ENCODE results near the gene MAP4K2.

The MAP4K2 gene

GRCh38 chr11:64839335-64839734 is 36.3 kb upstream of the MAP4K2 start:
- TF ChIP-seq ZFP30 (CRISPR knock-in tag; IDR thresholded peaks at IDR 0.05) (no peak), ARNTL (CRISPR knock-in tag; IDR thresholded peaks at IDR 0.05; ENCODE audit: borderline replicate concordance, low read depth) (no peak), ESRRG (CRISPR knock-in tag; IDR thresholded peaks at IDR 0.05) (no peak), TOX (CRISPR knock-in tag; IDR thresholded peaks at IDR 0.05; ENCODE audit: borderline replicate concordance) (no peak), PATZ1 (CRISPR knock-in tag; IDR thresholded peaks at IDR 0.05; ENCODE audit: borderline replicate concordance) (no peak), ZNF565 (CRISPR knock-in tag; conservative IDR thresholded peaks at IDR 0.05; ENCODE audit: low read depth) (no peak), BACH2 (CRISPR knock-in tag; IDR thresholded peaks at IDR 0.05; ENCODE audit: borderline replicate concordance) (no peak), SNAI2 (CRISPR knock-in tag; IDR thresholded peaks at IDR 0.05) (no peak), PPARA (CRISPR knock-in tag; IDR thresholded peaks at IDR 0.05; ENCODE audit: borderline replicate concordance) (no peak), POU6F1 (CRISPR knock-in tag; IDR thresholded peaks at IDR 0.05; ENCODE audit: borderline replicate concordance, low read depth) (no peak), TCF4 (CRISPR knock-in tag; IDR thresholded peaks at IDR 0.05; ENCODE audit: borderline replicate concordance) (no peak), OSR1 (CRISPR knock-in tag; IDR thresholded peaks at IDR 0.05) (no peak), CSDC2 (CRISPR knock-in tag; IDR thresholded peaks at IDR 0.05) (no peak), CSRNP3 (CRISPR knock-in tag; IDR thresholded peaks at IDR 0.05) (no peak), GLIS3 (CRISPR knock-in tag; IDR thresholded peaks at IDR 0.05) (no peak), CREB5 (CRISPR knock-in tag; IDR thresholded peaks at IDR 0.05; ENCODE audit: low read depth) (no peak)
- ATAC-seq, result no peak

GRCh38 chr11:64838600-64839334 is 35.8 kb upstream of the MAP4K2 start:
- TF ChIP-seq CSDC2 (CRISPR knock-in tag; IDR thresholded peaks at IDR 0.05), result no peak
- TF ChIP-seq ESRRG (CRISPR knock-in tag; IDR thresholded peaks at IDR 0.05), result no peak
- TF ChIP-seq CREB5 (CRISPR knock-in tag; IDR thresholded peaks at IDR 0.05; ENCODE audit: low read depth), result no peak
- TF ChIP-seq PATZ1 (CRISPR knock-in tag; IDR thresholded peaks at IDR 0.05; ENCODE audit: borderline replicate concordance), result no peak
- no peak for TF ChIP-seq ZFP30 (CRISPR knock-in tag; IDR thresholded peaks at IDR 0.05)
- no peak for TF ChIP-seq TOX (CRISPR knock-in tag; IDR thresholded peaks at IDR 0.05; ENCODE audit: borderline replicate concordance)
- no peak for TF ChIP-seq ZC3H10 (CRISPR knock-in tag; IDR thresholded peaks at IDR 0.05)
- TF ChIP-seq GLIS3 (CRISPR knock-in tag; IDR thresholded peaks at IDR 0.05), result no peak
- ATAC-seq, result no peak

GRCh38 chr11:64837887-64838351 is 34.9 kb upstream of the MAP4K2 start:
- TF ChIP-seq TSHZ2 (CRISPR knock-in tag; IDR thresholded peaks at IDR 0.05) (no peak), ZC3H10 (CRISPR knock-in tag; IDR thresholded peaks at IDR 0.05) (no peak), SNAI2 (CRISPR knock-in tag; IDR thresholded peaks at IDR 0.05) (no peak), TCF4 (CRISPR knock-in tag; IDR thresholded peaks at IDR 0.05; ENCODE audit: borderline replicate concordance) (no peak), ARNTL (CRISPR knock-in tag; IDR thresholded peaks at IDR 0.05; ENCODE audit: borderline replicate concordance, low read depth) (no peak), CSDC2 (CRISPR knock-in tag; IDR thresholded peaks at IDR 0.05) (no peak)
- ATAC-seq, result no peak
